HepG2 (cell line): ENCODE measurements around the gene C16orf86. TPM values are rescaled to one million over a fixed set of nuclear protein-coding genes. Genes with fewer than 3 reads are reported as not detected.

Experiments used
- ATAC-seq: fragments of 200-7000 bp; cut with Tn5 transposase; 3 replicates; pipeline ENCODE4 v1.9.1; 2020; ENCODE audit warnings: mild to moderate bottlenecking, moderate library complexity
- BruUV-seq: library from RNA; stranded (reverse); fragments of 400-500 nt; replicated peaks from 2 replicates; lab custom pipeline; 2021; lab: Mats Ljungman, UMichigan
- CTCF ChIA-PET: fragments of 300-600 bp; formaldehyde crosslinking; extraction: SDS; loops from one replicate; lab custom pipeline; 2021; ENCODE audit warnings: low total read pairs, inconsistent platforms, low intra/inter-chr PET ratio; lab: Yijun Ruan, JAX
- POLR2A ChIA-PET: fragments of 350-600 bp; sonication (Branson Sonifier 250); formaldehyde crosslinking; loops from one replicate; lab custom pipeline; 2020; ENCODE audit warnings: antibody characterized with exemption, inconsistent platforms; lab: Yijun Ruan, JAX
- DNase-seq: peaks from one replicate; pipeline ENCODE4 v3.0.0-alpha.2; 2015; ENCODE audit warnings: low spot score
- FAIRE-seq: peaks from 3 replicates; lab custom pipeline; 2011; peaks lifted over from hg19 to GRCh38; lab: Jason Lieb, UNC
- H2AFZ ChIP-seq: one replicate; pipeline ENCODE4 v1.6.1; 2011; ENCODE audit warnings: low read length, inconsistent platforms
- H3K27ac ChIP-seq: fragments of 300-600 bp; 3 replicates; pipeline ENCODE4 v1.8.0; 2011; ENCODE audit warnings: mixed run types, mild to moderate bottlenecking, mixed read lengths, low read length, inconsistent platforms; ENCODE audit not compliant: insufficient read depth; ENCODE audit errors: extremely low read length
- H3K27me3 ChIP-seq, 2 experiments: fragments of 200-600 bp in 1 of 2; 2 replicates in 1 of 2; 3 replicates in 1 of 2; pipeline versions ENCODE4 v1.6.0 to v1.8.0; 2011; ENCODE audit warnings: low read length in 2 of 2, mild to moderate bottlenecking in 2 of 2, moderate library complexity in 2 of 2, inconsistent platforms in 1 of 2; ENCODE audit not compliant: insufficient read depth in 2 of 2, control insufficient read depth in 1 of 2
- H3K36me3 ChIP-seq, 2 experiments: fragments of 200-600 bp in 1 of 2; replicated peaks in 1 of 2; 2 replicates in 1 of 2; 3 replicates in 1 of 2; pipeline versions ENCODE4 v1.5.1 to v1.8.0; 2011; ENCODE audit warnings: low read length in 2 of 2, inconsistent platforms in 1 of 2; ENCODE audit not compliant: insufficient read depth in 2 of 2, control insufficient read depth in 1 of 2
- H3K4me1 ChIP-seq: 2 replicates; pipeline ENCODE4 v1.5.1; 2012; ENCODE audit warnings: low read length, inconsistent platforms; ENCODE audit not compliant: insufficient read depth
- H3K4me2 ChIP-seq: 2 replicates; pipeline ENCODE4 v1.6.0; 2011; ENCODE audit warnings: low read depth, low read length, inconsistent platforms
- H3K4me3 ChIP-seq, 3 experiments: fragments of 200-600 bp in 1 of 3; sonication (generic), shearing (Covaris generic) in 1 of 3; replicated peaks in 1 of 3; 2 replicates each; pipeline ENCODE4 v1.5.1; 2011 to 2016; ENCODE audit warnings: low read length in 3 of 3, inconsistent platforms in 2 of 3, low read depth in 2 of 3, mild to moderate bottlenecking in 2 of 3, control low read depth in 1 of 3, mixed read lengths in 1 of 3; ENCODE audit not compliant: insufficient read depth in 1 of 3
- H3K79me2 ChIP-seq: one replicate; pipeline ENCODE4 v1.6.1; 2011; ENCODE audit warnings: low read length, inconsistent platforms; ENCODE audit not compliant: insufficient read depth
- H3K9ac ChIP-seq: 2 replicates; pipeline ENCODE4 v1.6.0; 2011; ENCODE audit warnings: mild to moderate bottlenecking, low read depth, low read length, inconsistent platforms; ENCODE audit not compliant: insufficient read depth
- H3K9me3 ChIP-seq: 2 replicates; pipeline ENCODE4 v1.5.1; 2012; ENCODE audit warnings: mild to moderate bottlenecking, low read length
- H4K20me1 ChIP-seq: 2 replicates; pipeline ENCODE4 v1.6.0; 2011; ENCODE audit warnings: inconsistent platforms, mild to moderate bottlenecking, low read length, moderate library complexity; ENCODE audit not compliant: insufficient read depth
- BHLHE40 ChIP-seq: IDR thresholded peaks from 2 replicates; pipeline ENCODE4 v1.6.1; 2011; ENCODE audit warnings: low read length, improper control_type of control experiment
- FOXK1 ChIP-seq: sonication (generic); formaldehyde crosslinking; IDR thresholded peaks from 2 replicates; pipeline ENCODE4 v1.4.0; 2020; ENCODE audit warnings: low read depth, missing genetic modification reagents, borderline replicate concordance
- FOXO4 ChIP-seq: sonication (generic); formaldehyde crosslinking; conservative IDR thresholded peaks from 2 replicates; pipeline ENCODE4 v1.8.1; 2023; ENCODE audit warnings: missing genetic modification reagents
- RBM22 ChIP-seq: fragments of 200-400 bp; formaldehyde crosslinking; optimal IDR thresholded peaks from 2 replicates; pipeline ENCODE3; 2017; ENCODE audit warnings: mild to moderate bottlenecking, low read length, moderate library complexity
- SNAI1 ChIP-seq: sonication (generic); formaldehyde crosslinking; IDR thresholded peaks from 2 replicates; pipeline ENCODE4 v1.5.0; 2020; ENCODE audit warnings: mild to moderate bottlenecking, missing genetic modification reagents, borderline replicate concordance
- SNAPC4 ChIP-seq: sonication (generic); formaldehyde crosslinking; IDR thresholded peaks from 2 replicates; pipeline ENCODE4 v1.4.0; 2020; ENCODE audit warnings: mild to moderate bottlenecking, missing genetic modification reagents
- TGIF2 ChIP-seq: IDR thresholded peaks from 2 replicates; pipeline ENCODE4 v1.6.1; 2016; ENCODE audit warnings: control low read depth, missing compliant biosample characterization
- ZMAT5 ChIP-seq: sonication (generic); formaldehyde crosslinking; IDR thresholded peaks from 2 replicates; pipeline ENCODE4 v1.5.0; 2020; ENCODE audit warnings: mild to moderate bottlenecking, low read depth, missing genetic modification reagents, borderline replicate concordance
- ZNF205 ChIP-seq: IDR thresholded peaks from 2 replicates; pipeline ENCODE4 v1.6.1; 2018; ENCODE audit warnings: missing biosample characterization, missing genetic modification reagents
- ZNF225 ChIP-seq: sonication (generic); formaldehyde crosslinking; IDR thresholded peaks from 2 replicates; pipeline ENCODE4 v1.4.0; 2020; ENCODE audit warnings: mild to moderate bottlenecking, missing genetic modification reagents
- ZNF816 ChIP-seq: sonication (generic); formaldehyde crosslinking; IDR thresholded peaks from 2 replicates; pipeline ENCODE4 v1.8.0; 2022; ENCODE audit warnings: missing genetic modification reagents, mild to moderate bottlenecking, borderline replicate concordance
- WGBS: methylation state at CpG from one replicate; pipeline ENCODE4 v1.1.6; 2017; ENCODE audit warnings: low lambda C conversion rate; 5-methylcytosine and 5-hydroxymethylcytosine counted together
- in situ Hi-C: cut with HindIII; loops from 2 replicates; pipeline ENCODE4 v1.10.0; 2017; ENCODE audit warnings: low pct_unique_long_range_greater_than_20kb; ENCODE audit not compliant: extremely low pct_ligation_motif_present
- intact Hi-C: fragments of 100-400 bp; cut with micrococcal nuclease; formaldehyde crosslinking; loops from one replicate; pipeline ENCODE4 v1.10.0; 2022; ENCODE audit not compliant: unreplicated experiment
- polyA plus RNA-seq, 8 experiments: library from polyadenylated mRNA; depleted of rRNA in 3 of 8; stranded (reverse) in 7 of 8; unstranded in 1 of 8; fragments of >200 nt; fragmentation: Illumina TruSeq in 4 of 8; extraction: Trizol in 4 of 8; gene quantifications; 2 replicates each; pipeline versions ENCODE4 v1.2.1 to v1.2.3, GENCODE V29; 2011 to 2016; ENCODE audit warnings: low read depth in 4 of 8, missing spikeins in 1 of 8, mixed read lengths in 1 of 8; ENCODE audit not compliant: insufficient read depth in 1 of 8
- total RNA-seq, 5 experiments: library from RNA; depleted of rRNA; stranded (reverse); fragments of >200 nt; fragmentation: Illumina TruSeq; extraction: Trizol; gene quantifications; 2 replicates each; pipeline ENCODE4 v1.2.3, GENCODE V29; 2016; ENCODE audit warnings: low read depth in 1 of 5

Gene C16orf86
- total and polyA plus RNA-seq, 2 of the 13 experiments (the other 11 are each of a cell fraction or from before 2014, with no cell fraction given) = 1.5 to 3.1 TPM

GRCh38 chr16:67708368-67708771, 41.8 kb downstream of the C16orf86 start:
- ChIA-PET POLR2A (interaction anchor here (1.1 kb wide), 2 partner anchors 138 to 376 kb away, joined by 3 read pairs; partner anchors contain the start of gene NUTF2), CTCF (no interaction called here)
- Histone ChIP-seq H3K4me3 (no peak overlapping the region), H3K36me3 (peaks cover 0 to 2% of the 10 kb centered on the region in 2 experiments; a peak in 2 of 5 replicates), H3K27me3 (no peaks in the 10 kb centered on the region), H3K27ac (no peak overlapping the region), H2AFZ (no peak overlapping the region), H3K9me3 (no peaks in the 10 kb centered on the region), H3K4me1 (peaks cover 11% of the 10 kb centered on the region; the same call in 1 of the 2 replicates), H3K9ac (no peak overlapping the region), H4K20me1 (no peaks in the 10 kb centered on the region), H3K79me2 (peaks cover 23% of the 10 kb centered on the region), H3K4me2 (no peak overlapping the region)
- in situ Hi-C loops (no loop called here), intact Hi-C loops (no loop called here)
- FAIRE-seq (no peak), DNase-seq (no peak), ATAC-seq (no peak; the same call in 2 of the 3 replicates)
- WGBS = 92% methylated on average over 2 of the region's 2 CpGs
- TF ChIP-seq ZMAT5 = no peak
- no peak for TF ChIP-seq SNAI1 (CRISPR knock-in tag)
- TF ChIP-seq ZNF816 (CRISPR knock-in tag) = no peak
- no peak for TF ChIP-seq SNAPC4 (CRISPR knock-in tag)
- no peak for TF ChIP-seq ZNF225 (CRISPR knock-in tag)
- TF ChIP-seq FOXO4 (CRISPR knock-in tag) = no peak
- no peak for TF ChIP-seq ZNF205 (CRISPR knock-in tag)
- no peak for TF ChIP-seq FOXK1 (CRISPR knock-in tag)
- TF ChIP-seq BHLHE40 = no peak
- TF ChIP-seq RBM22 = no peak
- TF ChIP-seq TGIF2 = no peak
- BruUV-seq = no TSS peak
